Bone marrow (tissue), 2 donors: ENCODE results near the gene OR1D2.
A peak's percentile ranks its signal among the peaks of the same experiment; 100 is the strongest.
"Not testable (repeated sequence)": the region's sequence is repeated elsewhere in the genome, so short reads cannot be mapped to it uniquely, and the experiment has no call there.

ENCODE experiments used
- DNase-seq, 2 donors: peaks; one replicate each; lab custom pipeline; 2025; lab: John Stamatoyannopoulos, UW

The OR1D2 gene, protein sequence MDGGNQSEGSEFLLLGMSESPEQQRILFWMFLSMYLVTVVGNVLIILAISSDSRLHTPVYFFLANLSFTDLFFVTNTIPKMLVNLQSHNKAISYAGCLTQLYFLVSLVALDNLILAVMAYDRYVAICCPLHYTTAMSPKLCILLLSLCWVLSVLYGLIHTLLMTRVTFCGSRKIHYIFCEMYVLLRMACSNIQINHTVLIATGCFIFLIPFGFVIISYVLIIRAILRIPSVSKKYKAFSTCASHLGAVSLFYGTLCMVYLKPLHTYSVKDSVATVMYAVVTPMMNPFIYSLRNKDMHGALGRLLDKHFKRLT

DNA sequence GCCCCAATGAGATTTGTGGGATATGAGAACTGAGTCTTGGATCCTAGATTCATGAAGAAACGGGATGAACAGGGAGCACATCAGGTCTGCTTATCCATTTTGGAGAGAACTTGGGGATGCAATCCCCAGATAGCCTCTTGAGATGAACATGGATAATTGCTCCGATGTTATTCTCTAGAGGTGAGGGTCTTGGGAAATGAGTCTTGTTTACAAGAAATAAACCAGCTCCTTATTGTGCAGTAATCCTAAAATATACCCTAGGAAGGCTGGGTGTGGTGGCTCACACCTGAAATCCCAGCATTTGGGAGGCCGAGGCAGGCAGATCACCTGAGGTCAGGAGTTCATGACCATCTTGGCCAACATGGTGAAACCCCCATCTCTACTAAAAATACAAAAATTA is at the start of gene OR1D2:
OR1D2 (minus strand) TSS at position 101 of the 400 bp plus-strand sequence. CDS start 11,426 bp downstream, outside the sequence.
- no peak for DNase-seq

GRCh38 chr17:3137494-3137893 is 33.3 kb upstream of the OR1D2 start:
- DNase-seq, result not testable (repeated sequence)

GRCh38 chr17:3127451-3127850 is 23.2 kb upstream of the OR1D2 start, which contains the start of gene OR1G1:
Gene OR1G1, minus strand, starts transcription at chr17:3127551. Its CDS starts 0 bp downstream, at chr17:3127551.
- DNase-seq, result no peak

GRCh38 chr17:3073850-3074249 is 30.4 kb downstream of the OR1D2 start:
- DNase-seq, result not testable (repeated sequence)

DNA sequence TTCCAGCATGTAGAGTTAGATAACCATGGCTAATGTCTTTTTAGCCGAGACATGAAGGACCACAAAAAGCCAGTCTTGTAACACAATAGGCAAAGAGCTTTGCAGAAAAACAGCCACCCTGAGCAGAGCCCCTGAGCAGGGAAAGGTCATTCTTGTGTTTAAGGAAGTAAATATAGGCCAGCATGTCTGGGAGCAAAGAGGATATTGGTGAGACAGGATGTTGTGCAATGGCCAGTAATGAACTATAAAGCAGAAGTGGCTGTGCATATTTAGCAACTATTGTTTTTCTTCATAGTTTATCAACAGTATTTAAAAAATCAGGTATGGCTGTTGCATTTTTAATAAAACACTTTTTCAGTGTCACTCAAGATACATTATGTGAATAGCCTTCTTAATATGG is 39.0 kb downstream of the OR1D2 start:
- DNase-seq, result peak in 1 of 2 donors; percentile 65

GRCh38 chr17:3063507-3063906 is 40.7 kb downstream of the OR1D2 start, which contains the start of gene OR1D5:
Gene OR1D5, minus strand, starts transcription at chr17:3063607. Its CDS starts 0 bp downstream, at chr17:3063607.
- not testable (repeated sequence) for DNase-seq

DNA sequence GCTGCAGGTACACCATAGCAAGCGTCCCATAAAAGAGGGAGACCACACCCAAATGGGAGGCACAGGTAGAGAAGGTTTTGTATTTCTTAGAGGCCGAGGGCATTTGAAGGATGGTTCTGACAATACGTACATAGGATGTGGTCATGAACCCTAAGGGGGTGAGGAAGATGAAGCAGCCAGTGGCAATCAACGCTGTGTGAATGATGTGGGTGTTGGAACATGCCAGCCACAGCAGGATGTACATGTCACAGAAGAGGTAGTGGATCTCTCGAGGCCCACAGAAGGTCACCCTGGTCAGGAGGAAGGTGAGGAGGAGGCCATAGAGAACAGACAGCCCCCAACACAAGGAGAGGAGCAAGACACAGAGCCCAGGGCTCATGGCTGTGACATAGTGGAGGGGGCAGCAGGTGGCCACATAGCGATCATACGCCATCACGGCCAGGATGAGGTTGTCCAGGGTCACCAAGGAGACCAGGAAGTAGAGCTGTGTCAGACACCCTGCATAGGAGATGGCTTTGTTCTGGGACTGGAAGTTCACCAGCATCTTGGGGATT is 41.3 kb downstream of the OR1D2 start:
- DNase-seq, result not testable (repeated sequence)

DNA sequence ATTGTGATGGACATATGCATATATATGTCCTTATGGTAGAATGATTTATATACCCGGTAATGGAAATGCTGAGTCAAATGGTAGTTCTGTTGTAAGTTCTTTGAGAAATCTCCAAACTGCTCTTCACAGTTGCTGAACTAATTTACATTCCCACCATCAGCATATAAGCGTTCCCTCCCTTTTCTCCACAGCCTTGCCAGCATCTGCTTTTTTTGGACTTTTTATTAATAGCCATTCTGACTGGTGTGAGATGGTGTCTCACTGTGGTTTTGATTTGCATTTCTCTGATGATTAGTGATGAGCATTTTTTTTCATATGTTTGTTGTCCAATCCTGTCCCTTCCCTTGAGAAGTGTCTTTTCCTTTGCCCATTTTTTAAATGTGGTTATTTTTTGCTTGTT is 49.4 kb downstream of the OR1D2 start:
- not testable (repeated sequence) for DNase-seq

DNA sequence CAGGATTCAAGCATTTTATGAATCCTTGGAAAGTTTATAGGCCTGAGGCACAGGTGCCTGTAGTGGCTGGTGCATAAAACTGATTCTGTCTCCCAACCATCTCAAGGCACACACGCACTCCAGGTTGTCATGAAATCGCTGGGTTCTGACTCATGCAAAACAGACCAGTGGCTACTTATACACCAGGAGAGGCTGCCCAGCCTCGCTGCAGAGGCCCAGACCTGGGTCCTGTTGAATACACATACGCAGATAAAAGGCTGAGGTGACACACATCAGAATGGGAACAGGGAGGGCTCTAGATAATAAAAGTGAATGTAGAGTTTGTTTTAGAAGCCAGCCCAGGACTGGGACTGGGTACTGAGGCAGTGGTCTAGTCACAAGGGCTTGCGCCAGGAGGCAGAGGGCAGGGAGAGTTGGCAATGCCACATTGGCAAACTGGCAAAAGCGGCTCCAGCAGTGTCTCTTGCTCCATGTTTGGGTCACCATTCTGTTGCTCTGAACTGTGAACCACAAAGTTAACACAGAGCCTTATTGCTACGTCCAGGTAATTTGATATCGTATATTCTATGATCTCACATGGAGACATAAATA is 54.4 kb downstream of the OR1D2 start:
- DNase-seq, result no peak

GRCh38 chr17:3048727-3049471 is 55.3 kb downstream of the OR1D2 start:
- peak; percentile 78 to 98 for DNase-seq

GRCh38 chr17:3046753-3047152 is 57.5 kb downstream of the OR1D2 start:
- DNase-seq, result no peak

DNA sequence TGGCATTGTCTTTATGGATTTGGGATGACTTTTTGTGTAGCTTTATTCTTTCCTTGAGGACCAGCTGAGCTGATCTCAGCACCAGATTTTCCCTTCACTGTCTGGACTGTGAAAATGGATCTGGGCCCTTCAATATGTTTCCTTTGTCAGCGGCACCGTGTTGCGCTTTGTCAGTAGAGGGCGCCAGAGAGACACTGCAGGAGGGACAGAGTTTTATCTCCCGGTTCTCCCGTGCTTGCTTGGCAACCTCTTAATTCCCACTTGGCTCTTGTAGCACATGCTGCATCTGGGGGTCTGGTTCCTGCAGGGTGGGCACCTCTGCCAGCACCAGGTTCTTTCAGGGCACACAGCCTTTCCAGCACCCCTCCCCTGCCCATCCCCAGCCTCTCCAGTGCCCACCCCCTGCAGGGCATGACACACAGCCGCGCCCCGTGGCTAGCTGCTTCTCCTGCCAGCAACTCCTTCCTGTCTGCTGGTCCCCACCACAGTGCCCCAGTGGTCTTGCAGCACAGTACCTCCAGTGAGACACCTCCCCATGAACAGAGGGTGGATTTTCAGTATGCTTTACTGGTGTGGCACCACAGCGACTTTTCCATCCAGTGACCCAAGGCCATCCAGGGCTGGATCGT is 60.4 kb downstream of the OR1D2 start:
- DNase-seq, result no peak

DNA sequence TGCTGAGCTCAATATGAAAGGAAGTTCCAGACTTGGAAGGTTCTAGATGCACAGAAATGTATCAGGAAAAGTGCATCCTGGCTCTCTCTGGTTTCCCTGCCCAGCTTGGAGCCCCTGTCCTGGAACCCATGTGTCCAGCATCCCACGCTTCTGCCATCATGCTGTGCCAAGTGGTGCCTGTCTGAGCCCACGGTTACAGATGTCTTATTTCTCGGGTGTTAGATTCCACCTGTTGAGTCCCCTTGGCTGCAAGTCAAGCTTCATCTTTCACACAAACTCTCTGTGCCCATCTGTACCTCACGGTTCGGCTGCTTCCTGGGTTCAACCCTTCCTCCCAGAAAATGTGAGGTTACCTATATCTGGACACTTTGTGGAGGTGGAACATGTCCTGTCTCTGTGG is 63.3 kb downstream of the OR1D2 start:
- no peak for DNase-seq

DNA sequence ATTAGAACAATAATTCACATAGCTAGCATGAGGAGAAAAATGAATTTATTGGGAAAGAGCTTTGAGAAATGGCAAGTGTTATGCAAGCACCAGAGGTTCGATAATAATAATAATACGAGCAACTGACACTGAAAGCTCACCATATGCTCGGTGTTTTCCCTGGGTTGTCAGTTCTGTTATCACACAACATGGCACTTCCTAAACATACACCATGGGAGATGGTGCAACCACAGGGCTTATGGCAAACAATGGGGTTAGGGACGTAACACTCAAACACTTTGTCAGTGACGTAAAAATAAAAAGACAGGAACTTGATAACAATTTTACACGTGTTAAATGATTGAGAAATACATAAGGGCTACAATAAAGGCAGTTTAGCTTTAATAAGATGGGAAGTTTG is 64.5 kb downstream of the OR1D2 start:
- DNase-seq, result peak in 1 of 2 donors; percentile 3

DNA sequence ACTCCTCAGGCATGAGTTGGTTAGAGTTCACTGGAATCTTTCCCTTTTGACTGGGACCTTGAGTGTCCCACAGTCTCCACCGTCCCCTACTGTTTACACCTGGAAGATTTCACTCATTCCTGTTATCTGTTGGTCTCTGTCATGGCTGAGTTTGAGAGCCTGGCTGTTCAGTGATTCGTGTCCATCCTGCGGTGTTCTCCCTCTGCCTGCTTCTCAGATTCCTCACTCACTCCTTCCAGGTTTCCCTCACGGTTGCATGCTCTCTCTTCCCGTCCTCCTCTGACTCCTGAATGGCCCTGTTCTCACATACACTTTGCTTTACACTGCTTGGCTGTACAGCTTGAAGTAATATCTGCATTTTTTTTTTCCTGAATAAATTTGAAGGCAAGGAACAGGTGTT is 65.3 kb downstream of the OR1D2 start:
- no peak for DNase-seq
